HL-60 (cell line): ENCODE measurements around the gene FOXO1.

Source experiments
- CTCF ChIP-seq: IDR thresholded peaks from one replicate; pipeline ENCODE4 v1.5.1; 2011; ENCODE audit warnings: low read length, control low read depth, inconsistent platforms; ENCODE audit not compliant: insufficient read depth
- POLR2AphosphoS5 ChIP-seq: IDR thresholded peaks from 2 replicates; pipeline ENCODE4 v1.6.1; 2012; ENCODE audit warnings: low read depth
- REST ChIP-seq: IDR thresholded peaks from 2 replicates; pipeline ENCODE4 v1.6.1; 2012; ENCODE audit warnings: low read depth; ENCODE audit not compliant: insufficient replicate concordance
- SPI1 ChIP-seq: IDR thresholded peaks from 2 replicates; pipeline ENCODE4 v1.6.1; 2012; ENCODE audit warnings: low read depth, mild to moderate bottlenecking, borderline replicate concordance

GRCh38 chr13:40672765-40673397, 6.4 kb upstream of the FOXO1 start:
- TF ChIP-seq SPI1 (no peak), CTCF (no peak), POLR2AphosphoS5 (no peak), REST (no peak)
